ENCODE results near the gene ERCC3. TPM values are rescaled to one million over a fixed set of nuclear protein-coding genes. Genes with fewer than 3 reads are reported as not detected.
"Not testable (repeated sequence)": the region's sequence is repeated elsewhere in the genome, so short reads cannot be mapped to it uniquely, and the experiment has no call there.

ERCC3 gene
- total RNA-seq, 1 donor from 2014 or later, result 45.1 TPM

GRCh38 chr2:127229555-127229954 lies 64.4 kb downstream of the ERCC3 start:
- peaks cover 13% of the 10 kb centered on the region for H3K4me1 Mint-ChIP-seq (ENCODE audit: unreplicated experiment)
- TF ChIP-seq CTCF (IDR thresholded peaks at IDR 0.05; ENCODE audit: unreplicated experiment), result no peak
- no peak for DNase-seq (ENCODE audit: low spot score)
- no peaks in the 10 kb centered on the region for H3K9me3 Mint-ChIP-seq (ENCODE audit: unreplicated experiment)
- no peak overlapping the region for H3K4me3 Mint-ChIP-seq (ENCODE audit: unreplicated experiment)
- peaks cover 5% of the 10 kb centered on the region for H3K27me3 Mint-ChIP-seq (ENCODE audit: unreplicated experiment)
- H3K27ac Mint-ChIP-seq (ENCODE audit: unreplicated experiment), result no peak overlapping the region
- H3K36me3 Mint-ChIP-seq (ENCODE audit: low read depth, unreplicated experiment), result no peaks in the 10 kb centered on the region

- no peaks in the 10 kb centered on the region for H3K9me3 Mint-ChIP-seq (ENCODE audit: unreplicated experiment)
- no peaks in the 10 kb centered on the region for H3K36me3 Mint-ChIP-seq (ENCODE audit: low read depth, unreplicated experiment)
- no peak overlapping the region for H3K4me3 Mint-ChIP-seq (ENCODE audit: unreplicated experiment)
- peaks cover 5% of the 10 kb centered on the region for H3K27me3 Mint-ChIP-seq (ENCODE audit: unreplicated experiment)
- no peak overlapping the region for H3K27ac Mint-ChIP-seq (ENCODE audit: unreplicated experiment)
- peaks cover 18% of the 10 kb centered on the region for H3K4me1 Mint-ChIP-seq (ENCODE audit: unreplicated experiment)
- TF ChIP-seq CTCF (IDR thresholded peaks at IDR 0.05; ENCODE audit: unreplicated experiment), result no peak
- no peak for DNase-seq (ENCODE audit: low spot score)
These were observed 65.8 kb downstream of the ERCC3 start for GRCh38 chr2:127228102-127228501.

GRCh38 chr2:127227264-127227660 lies 66.7 kb downstream of the ERCC3 start:
- H3K4me3 Mint-ChIP-seq (ENCODE audit: unreplicated experiment); DNase-seq (ENCODE audit: low spot score); H3K9me3 Mint-ChIP-seq (ENCODE audit: unreplicated experiment); H3K36me3 Mint-ChIP-seq (ENCODE audit: low read depth, unreplicated experiment); H3K27me3 Mint-ChIP-seq (ENCODE audit: unreplicated experiment); H3K27ac Mint-ChIP-seq (ENCODE audit: unreplicated experiment): not testable (repeated sequence)
- H3K4me1 Mint-ChIP-seq (ENCODE audit: unreplicated experiment), result peaks cover 20% of the 10 kb centered on the region

GRCh38 chr2:127226520-127227263 lies 67.3 kb downstream of the ERCC3 start:
- DNase-seq (ENCODE audit: low spot score), result no peak
- H3K36me3 Mint-ChIP-seq (ENCODE audit: low read depth, unreplicated experiment), result no peaks in the 10 kb centered on the region
- no peak for TF ChIP-seq CTCF (IDR thresholded peaks at IDR 0.05; ENCODE audit: unreplicated experiment)
- H3K4me3 Mint-ChIP-seq (ENCODE audit: unreplicated experiment), result no peak overlapping the region
- peaks cover 4% of the 10 kb centered on the region for H3K27me3 Mint-ChIP-seq (ENCODE audit: unreplicated experiment)
- no peak overlapping the region for H3K27ac Mint-ChIP-seq (ENCODE audit: unreplicated experiment)
- H3K4me1 Mint-ChIP-seq (ENCODE audit: unreplicated experiment), result peaks cover 20% of the 10 kb centered on the region
- H3K9me3 Mint-ChIP-seq (ENCODE audit: unreplicated experiment), result no peaks in the 10 kb centered on the region

GRCh38 chr2:127226132-127226519 lies 67.8 kb downstream of the ERCC3 start:
- DNase-seq (ENCODE audit: low spot score), result no peak
- no peak for TF ChIP-seq CTCF (IDR thresholded peaks at IDR 0.05; ENCODE audit: unreplicated experiment)
- no peaks in the 10 kb centered on the region for H3K36me3 Mint-ChIP-seq (ENCODE audit: low read depth, unreplicated experiment)
- peaks cover 4% of the 10 kb centered on the region for H3K27me3 Mint-ChIP-seq (ENCODE audit: unreplicated experiment)
- no peak overlapping the region for H3K27ac Mint-ChIP-seq (ENCODE audit: unreplicated experiment)
- H3K4me1 Mint-ChIP-seq (ENCODE audit: unreplicated experiment), result peaks cover 20% of the 10 kb centered on the region
- no peak overlapping the region for H3K4me3 Mint-ChIP-seq (ENCODE audit: unreplicated experiment)
- no peaks in the 10 kb centered on the region for H3K9me3 Mint-ChIP-seq (ENCODE audit: unreplicated experiment)
